GM19043 (cell line): ENCODE results near the gene FGD5.
"Not testable (repeated sequence)": the region's sequence is repeated elsewhere in the genome, so short reads cannot be mapped to it uniquely, and the experiment has no call there.

ENCODE experiments used
- ATAC-seq: cut with Tn5 transposase; IDR thresholded peaks from one replicate; pipeline ENCODE4 v1.9.1; 2021; ENCODE audit warnings: low read depth; ENCODE audit not compliant: unreplicated experiment

The FGD5 gene

DNA sequence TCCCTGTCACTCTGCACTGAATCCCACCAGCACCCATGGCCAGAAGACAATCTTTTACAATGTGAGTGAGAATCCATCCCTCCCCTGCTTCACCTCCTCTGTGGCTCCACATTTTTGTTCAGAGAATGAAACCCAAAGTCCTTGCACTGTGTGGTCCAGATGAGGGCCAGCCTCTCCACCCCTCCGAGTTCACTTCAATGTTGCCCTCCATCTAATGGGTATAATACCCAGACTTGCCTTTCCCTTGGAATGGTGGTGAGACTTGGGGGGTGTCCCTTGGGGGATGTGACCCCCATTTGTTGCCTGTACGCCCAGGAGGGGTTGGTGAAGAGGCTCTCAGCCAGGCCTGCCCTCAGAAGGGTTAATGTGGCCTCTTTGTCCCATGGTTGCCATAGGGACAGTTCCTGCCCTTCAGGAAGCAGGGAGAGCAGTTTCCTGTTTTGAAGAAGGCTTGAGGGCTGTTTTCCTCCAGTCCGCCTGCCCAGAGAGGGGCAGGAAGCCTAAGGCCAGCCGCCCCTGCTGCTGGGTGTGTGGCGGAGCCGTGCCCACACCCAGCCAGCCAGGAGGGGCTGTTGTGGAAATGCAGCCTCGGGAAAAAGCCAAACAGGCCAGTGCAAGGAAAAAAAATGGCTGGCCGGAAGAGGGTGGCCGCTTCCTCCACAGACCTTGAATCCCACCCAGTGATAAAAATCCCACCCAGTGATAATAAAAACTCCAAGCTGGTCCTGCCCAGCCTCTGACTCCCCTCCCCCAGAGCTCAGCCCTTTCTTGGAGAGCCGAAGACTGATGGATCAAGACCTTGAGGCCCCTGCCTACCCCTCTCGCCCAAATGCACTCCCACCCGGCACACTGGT is 14.6 kb upstream of the FGD5 start:
- no peak for ATAC-seq

DNA sequence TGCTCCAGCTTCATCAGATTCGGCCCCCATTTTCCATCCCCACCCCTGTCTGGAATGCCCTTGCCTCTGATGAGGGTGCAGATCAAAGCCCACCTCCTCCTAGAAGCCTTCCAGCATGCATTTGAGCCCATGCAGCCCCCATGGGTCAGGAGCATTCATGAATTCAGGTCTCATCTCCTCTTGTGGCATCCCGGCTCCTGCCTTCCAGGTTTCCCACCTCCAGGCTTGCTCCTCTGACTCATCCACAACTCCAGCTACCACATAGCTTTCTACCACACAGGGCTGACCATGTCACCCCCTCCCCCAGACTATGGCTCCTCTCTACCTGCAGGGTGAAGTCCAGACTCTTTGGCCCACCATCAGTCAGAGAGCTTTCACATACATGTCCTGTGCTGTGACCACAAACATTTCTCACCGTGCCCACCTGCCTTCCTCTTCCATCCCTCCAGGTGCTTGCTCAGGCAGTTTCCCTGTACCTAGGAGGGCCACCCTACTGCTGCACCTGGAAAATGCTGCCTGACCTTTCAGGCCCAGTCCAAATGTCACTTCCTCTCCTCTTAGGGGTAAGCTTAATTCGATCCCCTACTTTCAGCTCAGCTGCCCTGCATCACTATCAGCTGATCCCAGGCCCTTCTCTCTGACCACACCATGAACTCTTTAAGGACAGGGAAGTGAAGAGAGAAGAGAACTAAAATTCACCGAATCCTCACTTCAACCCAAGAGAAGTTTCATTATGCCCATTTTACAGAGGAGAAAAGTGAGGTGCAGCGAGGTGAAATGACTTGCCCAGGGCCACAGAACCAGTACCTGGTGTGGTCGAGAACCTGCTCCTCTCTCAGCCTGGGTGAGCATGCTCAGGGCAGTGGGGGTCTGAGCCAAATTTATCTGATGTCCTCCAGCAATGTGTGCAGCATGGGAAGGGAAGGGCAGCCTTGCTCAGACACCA is 13.7 kb upstream of the FGD5 start:
- no peak for ATAC-seq

DNA sequence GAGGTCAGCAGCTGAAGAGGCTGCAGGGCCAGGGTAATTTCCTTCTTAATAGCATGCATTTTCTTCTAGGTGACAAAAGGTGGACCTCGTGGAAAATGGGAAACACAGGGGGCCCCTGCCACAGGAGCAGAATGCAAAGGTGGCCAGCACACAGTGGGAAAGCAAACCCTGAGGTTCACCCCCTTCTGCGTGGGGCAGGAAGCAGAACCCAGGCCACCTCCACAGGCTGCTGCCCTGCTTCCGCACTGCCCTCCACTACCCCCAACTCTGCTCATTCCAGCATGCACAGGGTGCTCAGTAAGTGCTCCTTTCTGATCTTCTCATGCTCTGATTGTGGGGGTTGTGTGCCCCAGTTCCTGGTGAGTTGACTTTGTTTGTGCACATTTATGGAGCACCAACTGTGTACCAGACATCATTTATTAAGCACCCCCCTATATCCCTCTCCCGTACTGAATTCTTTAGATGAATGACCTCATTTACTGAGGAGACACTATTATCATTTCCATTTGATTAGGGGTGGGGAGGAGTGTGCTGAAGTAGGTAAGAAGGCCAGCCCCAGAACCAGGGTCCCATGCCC is 12.7 kb upstream of the FGD5 start:
- no peak for ATAC-seq

DNA sequence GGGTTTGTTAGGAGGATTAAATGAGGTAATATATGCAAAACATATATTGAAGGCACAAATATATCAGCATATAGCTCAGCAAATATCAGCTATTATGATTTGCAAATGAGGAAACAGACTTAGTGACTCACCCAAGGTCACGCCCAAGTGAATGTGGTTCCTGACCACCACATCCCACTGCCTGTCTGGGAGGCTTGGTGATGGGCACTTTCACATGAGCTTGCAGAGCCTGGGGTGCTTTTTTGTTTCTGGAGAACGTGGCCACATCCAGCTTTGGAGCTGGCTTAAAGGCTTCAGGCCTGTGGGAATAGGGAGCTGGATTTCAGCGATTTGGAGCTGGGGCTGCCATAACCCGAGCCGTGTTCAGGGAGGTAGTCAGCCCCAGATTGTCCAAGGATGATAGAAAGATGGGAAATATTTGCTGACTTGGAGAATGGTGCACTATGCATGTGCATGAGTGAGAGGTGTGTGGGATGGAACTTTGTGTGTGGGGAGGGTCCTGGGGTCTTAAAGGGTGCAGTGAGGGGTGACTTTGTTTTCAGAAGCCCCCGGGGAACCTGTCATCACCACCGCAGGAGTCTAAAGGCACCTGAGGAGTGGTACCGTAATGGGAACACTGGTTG is 12.0 kb upstream of the FGD5 start:
- no peak for ATAC-seq

DNA sequence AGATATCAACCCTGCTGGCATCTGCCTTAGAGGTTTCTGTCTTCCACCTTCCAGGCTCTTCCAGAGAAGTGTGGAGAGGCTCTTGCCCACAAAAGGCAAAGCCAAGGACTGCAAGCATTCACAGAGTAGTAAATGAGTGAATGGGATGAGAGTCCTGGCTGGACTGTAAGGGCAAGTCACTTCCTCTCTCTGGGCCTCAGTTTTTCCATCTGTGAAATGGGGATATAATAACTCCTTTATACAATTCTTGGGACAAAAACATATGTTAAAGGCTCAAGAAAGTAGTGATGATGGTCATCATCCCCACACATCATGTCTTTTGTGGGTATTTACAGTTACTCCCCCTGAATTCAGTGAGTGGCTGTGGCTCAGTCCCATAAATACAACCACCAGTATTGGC is 10.7 kb upstream of the FGD5 start:
- no peak for ATAC-seq

DNA sequence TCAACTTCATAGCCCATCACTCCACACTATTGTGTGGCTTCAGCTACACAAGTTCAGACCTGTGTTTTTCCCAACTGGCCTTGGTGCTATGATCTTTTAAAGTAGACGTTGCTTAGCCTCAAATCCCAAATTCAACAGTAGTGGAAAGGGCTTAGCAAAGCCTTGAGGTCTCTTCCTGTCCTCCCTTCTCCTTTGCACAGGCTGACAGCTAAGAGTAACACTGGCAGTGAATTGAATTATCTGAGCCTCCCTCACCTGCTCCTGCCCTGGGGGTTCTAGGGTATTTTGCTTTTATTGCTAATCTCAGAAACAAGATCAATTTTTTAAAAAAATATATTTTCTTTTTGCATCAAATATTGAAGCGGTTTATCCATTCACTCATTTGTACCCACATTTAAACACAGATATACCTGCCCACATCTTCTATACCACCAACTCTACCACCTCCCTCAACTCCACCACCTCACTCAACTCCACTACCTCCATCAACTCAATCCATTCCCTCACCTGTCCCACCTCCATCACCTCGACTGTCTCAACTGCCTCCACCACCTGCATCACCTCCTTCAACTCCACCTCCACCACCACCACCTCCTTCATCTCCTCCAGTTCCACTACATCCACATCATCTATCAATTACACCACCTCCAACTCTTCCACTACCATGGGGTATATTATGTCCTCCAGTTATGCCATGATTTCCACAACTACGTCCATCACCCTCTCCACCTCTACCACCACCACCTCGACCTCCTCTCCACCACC is 10.1 kb upstream of the FGD5 start:
- ATAC-seq: no peak

DNA sequence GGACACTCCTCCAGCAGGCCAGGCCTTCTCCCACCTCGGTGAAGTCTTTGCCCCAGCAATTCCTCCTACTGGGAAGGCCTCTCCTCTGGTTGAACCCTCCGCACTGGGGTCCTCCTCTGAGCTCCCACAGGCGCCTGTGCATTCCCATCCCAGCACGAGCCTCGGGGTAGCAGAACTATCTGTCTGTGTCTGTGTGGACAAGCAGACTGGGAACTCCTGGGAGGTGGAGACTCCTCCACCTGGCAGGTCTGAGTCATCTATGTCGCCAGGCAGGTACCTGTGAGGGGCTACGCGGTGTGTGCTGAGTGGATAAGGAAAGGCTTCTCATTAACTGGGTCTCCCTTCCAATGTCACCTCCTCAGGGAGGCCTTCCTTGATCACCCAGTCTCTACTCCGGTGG is 9.2 kb upstream of the FGD5 start:
- not testable (repeated sequence) for ATAC-seq

DNA sequence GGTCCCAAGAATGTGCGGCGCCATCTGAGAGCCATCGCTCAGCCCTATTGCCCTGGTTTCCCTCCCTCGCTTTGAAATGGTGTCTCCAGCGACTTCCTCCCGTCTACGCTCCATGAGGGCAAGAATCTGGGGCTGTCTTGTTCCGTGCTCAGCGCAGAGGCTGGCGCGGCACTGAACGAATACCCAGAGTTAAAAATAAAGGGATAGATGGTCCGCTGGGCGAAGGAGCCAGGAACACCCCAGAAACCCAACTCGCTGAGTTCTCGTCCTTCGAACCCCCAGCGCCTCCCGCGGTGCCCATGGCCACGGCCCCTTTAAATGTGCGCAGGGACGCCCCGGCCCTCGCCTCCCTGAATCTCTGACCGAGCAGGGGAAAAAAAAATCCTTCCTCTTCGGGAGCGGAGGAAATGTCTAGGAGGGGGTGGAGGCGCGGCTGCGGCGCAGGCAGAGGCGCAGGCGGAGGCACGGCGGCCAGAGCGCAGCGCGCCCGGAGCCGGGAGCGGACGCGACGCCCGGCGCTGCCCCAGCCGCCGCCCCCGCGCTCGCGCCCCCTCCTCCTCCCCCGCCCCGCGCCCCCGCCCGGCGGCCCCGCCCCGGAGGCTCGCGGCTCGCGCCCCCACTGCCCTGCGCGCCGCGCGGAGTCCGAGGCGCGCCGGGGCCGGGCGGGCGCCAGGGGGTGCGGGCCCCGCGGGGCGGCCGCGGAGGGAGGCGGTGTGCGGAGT is 8.5 kb upstream of the FGD5 start:
- no peak for ATAC-seq

DNA sequence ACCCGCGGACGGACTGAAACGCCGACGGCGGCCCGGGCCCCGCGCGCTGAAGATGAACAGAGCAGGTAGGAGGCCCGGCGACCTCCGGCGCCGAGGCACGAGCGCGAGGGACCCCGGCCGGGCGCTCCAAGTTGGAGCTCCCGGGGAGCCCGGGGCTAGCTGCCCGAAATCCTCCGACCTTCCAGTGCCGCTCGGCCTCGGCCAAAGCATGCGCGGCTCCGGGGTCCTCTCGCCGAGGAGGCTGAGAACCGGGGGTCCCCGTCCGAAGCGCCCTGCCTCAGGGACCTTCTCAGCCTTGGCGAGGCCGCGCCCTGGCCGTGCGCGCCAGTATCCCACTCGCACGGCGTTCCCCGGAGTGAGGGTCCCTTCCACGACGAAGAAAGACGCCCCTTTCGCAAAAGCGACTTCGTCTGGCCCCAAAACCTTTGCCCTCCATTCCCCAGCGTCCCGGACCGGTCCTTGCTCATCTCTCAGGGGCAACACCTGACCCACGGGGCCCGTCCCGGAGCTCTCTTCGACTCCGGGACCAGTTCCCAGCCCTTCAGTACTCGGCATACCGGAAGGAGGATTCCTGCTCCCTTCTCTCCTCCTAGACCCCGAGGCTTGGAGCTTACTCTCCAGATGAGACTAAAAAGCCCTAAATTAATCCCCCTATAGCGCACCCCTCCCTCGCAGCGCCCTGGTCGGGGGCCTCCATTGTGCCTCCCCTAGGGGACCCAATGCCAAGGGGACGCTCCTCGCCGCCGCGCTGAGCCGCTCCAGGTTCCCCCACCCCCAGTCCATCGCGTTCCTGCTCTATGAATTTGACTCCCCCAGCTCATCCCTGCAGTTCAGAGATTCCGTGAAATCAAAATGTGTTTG is 7.7 kb upstream of the FGD5 start:
- no peak for ATAC-seq

DNA sequence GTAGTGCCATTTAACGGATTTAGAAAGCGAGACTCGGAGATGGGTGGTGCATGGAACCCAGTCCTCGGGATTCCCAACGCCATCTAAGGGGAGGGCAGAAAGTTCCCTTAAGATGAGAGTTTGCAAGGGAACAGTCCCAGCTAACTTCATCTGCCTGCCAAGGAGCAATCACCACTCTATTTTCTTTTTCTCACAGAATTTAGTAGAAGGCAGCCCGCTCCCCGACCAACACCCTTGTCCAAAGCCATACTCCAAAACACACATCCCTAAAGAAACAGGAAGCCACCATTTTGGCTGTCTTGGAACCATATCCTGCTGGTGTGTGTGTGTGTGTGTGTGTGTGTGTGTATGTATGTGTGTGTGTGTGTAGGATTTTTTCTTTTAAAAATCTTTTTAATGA is 7.1 kb upstream of the FGD5 start:
- ATAC-seq: no peak

DNA sequence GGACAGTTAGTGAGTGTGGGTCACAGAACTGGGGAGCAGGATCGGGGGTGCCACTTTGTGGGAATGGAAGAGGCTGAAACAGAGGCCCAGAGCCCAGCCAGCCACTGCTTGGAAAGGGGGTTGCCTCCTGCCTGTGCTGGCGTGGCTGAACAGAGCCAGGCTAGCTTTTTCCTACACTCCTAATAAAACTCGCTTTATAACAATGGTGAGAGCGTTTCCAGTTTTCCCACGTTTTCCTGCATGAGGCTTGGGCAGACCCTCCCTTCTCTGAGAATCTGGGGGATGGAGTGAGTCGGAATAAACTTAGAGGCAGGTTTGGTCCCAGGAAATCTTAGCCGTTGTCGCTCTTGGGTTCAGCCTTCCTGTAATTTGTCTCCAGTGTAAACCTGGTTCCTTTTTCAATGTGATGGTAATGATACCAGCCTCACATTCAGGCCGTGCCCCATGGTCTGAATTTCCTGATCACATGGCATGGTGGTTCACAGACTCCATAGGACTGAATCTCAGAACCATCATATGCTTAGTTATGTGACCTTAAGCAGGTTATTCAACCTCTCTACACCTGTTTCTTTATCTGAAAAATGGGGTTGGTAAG is 6.5 kb upstream of the FGD5 start:
- no peak for ATAC-seq

DNA sequence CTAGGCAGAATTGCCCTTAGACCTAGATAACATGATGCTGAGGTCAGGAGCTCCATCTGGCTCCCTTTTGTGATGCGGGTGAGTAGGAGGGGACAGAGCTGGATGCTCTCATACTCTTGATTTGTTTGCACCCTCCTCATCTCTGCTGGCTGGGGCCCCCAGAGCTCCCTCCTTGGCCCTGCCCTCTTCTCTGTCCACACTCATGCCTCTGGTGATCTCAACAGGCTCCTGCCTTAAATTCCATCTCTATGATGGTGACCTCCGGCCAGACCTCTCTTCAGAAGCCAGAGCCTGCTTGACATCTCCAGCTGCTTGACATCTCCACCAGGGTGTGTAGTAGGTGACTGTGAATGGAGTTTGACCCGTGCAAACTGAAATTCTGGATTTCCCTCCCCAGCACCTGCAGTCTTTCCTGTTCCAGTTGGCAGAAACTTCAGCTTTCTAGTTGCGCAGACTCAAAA is 4.3 kb upstream of the FGD5 start:
- no peak for ATAC-seq

DNA sequence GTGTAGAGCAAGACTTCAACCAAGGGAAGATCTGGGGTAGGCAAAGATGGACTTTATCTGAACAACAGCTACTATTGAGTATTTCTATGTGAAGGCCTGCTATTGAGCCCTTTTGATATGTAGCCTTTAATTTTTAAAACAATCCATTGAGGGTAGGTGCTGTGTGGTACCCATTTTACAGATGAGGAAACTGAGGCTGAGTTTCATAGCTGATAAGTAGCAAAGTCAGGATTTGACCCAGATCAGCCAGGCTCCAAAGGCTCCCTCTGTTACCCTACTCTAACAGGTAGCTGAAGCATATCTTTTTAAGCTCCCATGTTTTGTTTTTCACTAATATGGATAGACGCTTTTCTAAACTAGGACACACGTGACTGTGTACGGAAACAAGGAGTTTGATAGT is 2.4 kb upstream of the FGD5 start:
- no peak for ATAC-seq

DNA sequence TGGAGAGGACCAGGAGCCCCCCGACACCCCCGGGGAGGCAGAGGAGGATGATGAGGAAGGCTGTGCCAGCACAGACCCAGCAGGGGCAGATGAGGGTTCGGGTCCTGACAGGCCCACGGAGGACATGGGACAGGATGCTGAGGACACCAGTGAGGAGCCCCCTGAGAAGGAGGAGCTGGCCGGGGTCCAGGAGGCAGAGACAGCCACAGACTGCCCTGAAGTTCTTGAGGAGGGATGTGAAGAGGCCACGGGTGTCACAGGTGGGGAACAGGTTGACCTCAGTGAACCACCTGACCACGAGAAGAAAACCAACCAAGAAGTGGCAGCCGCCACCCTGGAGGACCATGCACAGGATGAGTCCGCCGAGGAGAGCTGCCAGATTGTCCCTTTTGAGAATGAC is 909 bp downstream of the FGD5 start:
- ATAC-seq: no peak

DNA sequence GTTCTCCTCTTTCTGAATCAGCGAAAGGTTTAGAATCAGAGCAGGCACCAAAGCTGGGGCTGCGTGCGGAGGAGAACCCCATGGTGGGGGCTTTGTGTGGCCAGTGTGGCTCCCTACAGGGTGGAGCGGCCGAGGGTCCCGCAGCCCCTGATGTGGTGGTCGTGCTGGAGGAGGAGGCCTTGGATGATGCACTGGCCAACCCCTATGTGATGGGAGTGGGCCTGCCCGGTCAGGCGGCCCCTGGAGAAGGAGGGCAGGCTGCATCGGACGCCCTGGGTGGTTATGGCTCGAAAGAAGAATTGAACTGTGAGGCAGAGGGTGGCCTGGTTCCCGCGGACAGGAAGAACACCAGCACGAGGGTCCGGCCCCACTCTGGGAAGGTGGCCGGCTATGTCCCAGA is 1.4 kb downstream of the FGD5 start:
- ATAC-seq: no peak

DNA sequence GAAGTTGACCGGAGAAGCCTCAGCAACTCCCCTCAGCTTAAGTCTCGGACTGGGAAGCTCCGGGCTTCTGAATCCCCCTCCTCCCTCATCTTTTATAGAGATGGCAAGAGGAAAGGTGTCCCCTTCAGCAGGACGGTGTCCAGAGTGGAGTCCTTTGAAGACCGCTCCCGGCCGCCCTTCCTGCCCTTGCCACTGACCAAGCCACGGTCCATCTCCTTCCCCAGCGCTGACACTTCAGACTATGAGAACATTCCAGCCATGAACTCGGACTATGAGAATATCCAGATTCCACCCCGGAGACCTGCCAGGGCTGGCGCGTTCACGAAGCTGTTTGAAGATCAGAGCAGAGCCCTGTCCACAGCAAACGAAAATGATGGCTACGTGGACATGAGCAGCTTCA is 2.4 kb downstream of the FGD5 start:
- ATAC-seq: no peak

DNA sequence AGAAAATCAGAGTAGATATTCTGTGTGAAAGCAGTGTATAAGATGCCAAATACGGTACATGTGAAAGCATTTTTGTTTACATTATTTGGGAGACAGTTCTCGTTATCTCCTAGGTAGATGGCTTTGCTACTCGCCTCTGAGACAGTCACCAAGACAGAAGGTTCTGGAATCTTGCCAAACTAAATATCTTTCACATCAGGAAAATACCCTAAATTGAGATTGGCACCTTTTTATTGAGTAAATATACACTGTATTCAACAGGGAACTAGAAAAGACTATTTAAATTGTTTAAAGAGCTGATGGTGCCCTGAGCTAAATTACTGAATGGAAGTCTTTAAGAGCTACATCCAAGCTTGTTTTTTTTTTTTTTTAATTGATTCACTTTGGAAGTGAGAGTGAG is 3.4 kb downstream of the FGD5 start:
- no peak for ATAC-seq
